ENCODE results near the gene CNTNAP4. TPM values are rescaled to one million over a fixed set of nuclear protein-coding genes. Genes with fewer than 3 reads are reported as not detected.

CNTNAP4 gene
- polyA plus RNA-seq, 1 of the 3 experiments (the other 2 are of a cell fraction) = not detected

- no peak for TF ChIP-seq USF2 (IDR thresholded peaks at IDR 0.05; ENCODE audit: borderline replicate concordance, low read depth, low read length)
- TF ChIP-seq FOXJ3 (CRISPR knock-in tag; IDR thresholded peaks at IDR 0.05) = no peak
- TF ChIP-seq IRF3 (IDR thresholded peaks at IDR 0.05; ENCODE audit: low read depth, low read length) = no peak
- TF ChIP-seq RXRA (IDR thresholded peaks at IDR 0.05; ENCODE audit: borderline replicate concordance, low read depth) = no peak
- TF ChIP-seq CTCF (IDR thresholded peaks at IDR 0.05) = no peak
- no peak for TF ChIP-seq RAD21 (IDR thresholded peaks at IDR 0.05; ENCODE audit: low read length)
These were observed 20.7 kb downstream of the CNTNAP4 start (continued) for GRCh38 chr16:76297941-76298340.

GRCh38 chr16:76303637-76304314, 26.6 kb downstream of the CNTNAP4 start:
- Histone ChIP-seq H3K9me3 (no peaks in the 10 kb centered on the region), H3K4me1 (ENCODE audit: control insufficient read depth in 1 of 2, insufficient read depth in 2 of 2, low read depth in 1 of 2, low read length in 1 of 2) (no peaks in the 10 kb centered on the region), H3K4me2 (no peak overlapping the region), H3K9me2 (no peaks in the 10 kb centered on the region), H3K4me3 (ENCODE audit: low read depth in 2 of 2, low read length in 1 of 2) (no peak overlapping the region), H3K9ac (no peak overlapping the region), H3K27ac (ENCODE audit: low read depth in 2 of 2, low read length in 1 of 2) (no peak overlapping the region), H3K27me3 (ENCODE audit: insufficient read depth) (no peaks in the 10 kb centered on the region), H4K20me1 (ENCODE audit: insufficient read depth) (no peaks in the 10 kb centered on the region), H3K79me2 (ENCODE audit: insufficient read depth) (no peaks in the 10 kb centered on the region), H3K36me3 (replicated peaks in 1 of 2; ENCODE audit: control insufficient read depth in 1 of 2, insufficient read depth in 2 of 2, low read length in 1 of 2) (no peaks in the 10 kb centered on the region), H3F3A (replicated peaks; ENCODE audit: insufficient read depth) (no peaks in the 10 kb centered on the region), H2AFZ (ENCODE audit: low read depth) (no peak overlapping the region)
- POLR2A ChIA-PET = no interaction called here
- DNase-seq = no peak
- CTCF ChIA-PET = interaction anchor here (1.2 kb wide), 1 partner anchor 24 kb away, joined by 3 read pairs; no protein-coding TSS in a partner anchor
- WGBS (ENCODE audit: low lambda C conversion rate) = 28% methylated on average over 4 of the region's 4 CpGs
- TF ChIP-seq FOXJ3 (CRISPR knock-in tag; IDR thresholded peaks at IDR 0.05) (no peak), EZH2phosphoT487 (IDR thresholded peaks at IDR 0.05; ENCODE audit: borderline replicate concordance, low read depth) (no peak), GABPA (IDR thresholded peaks at IDR 0.05; ENCODE audit: low read depth) (no peak), CTCF (IDR thresholded peaks at IDR 0.05) (no peak), ELF1 (IDR thresholded peaks at IDR 0.05) (no peak), GATA2 (CRISPR knock-in tag; IDR thresholded peaks at IDR 0.05) (no peak), MEF2A (IDR thresholded peaks at IDR 0.05; ENCODE audit: borderline replicate concordance, low read depth) (no peak), USF1 (IDR thresholded peaks at IDR 0.05; ENCODE audit: borderline replicate concordance, low read depth) (no peak)

Measured in SK-N-SH (cell line).